HEK293T (cell line): ENCODE data around the gene CYP2B6.

Experiments
- FOXK2 ChIP-seq: fragments of 450-650 bp; IDR thresholded peaks from 2 replicates; pipeline ENCODE4 v1.6.1; 2016; ENCODE audit warnings: mild to moderate bottlenecking
- HDGF ChIP-seq: fragments of 450-650 bp; IDR thresholded peaks from 2 replicates; pipeline ENCODE4 v1.6.1; 2017; ENCODE audit warnings: antibody characterized with exemption, borderline replicate concordance
- SP1 ChIP-seq: fragments of 450-650 bp; IDR thresholded peaks from 2 replicates; pipeline ENCODE4 v1.6.1; 2017
- ZNF384 ChIP-seq: fragments of 450-650 bp; IDR thresholded peaks from 2 replicates; pipeline ENCODE4 v1.6.1; 2016

DNA sequence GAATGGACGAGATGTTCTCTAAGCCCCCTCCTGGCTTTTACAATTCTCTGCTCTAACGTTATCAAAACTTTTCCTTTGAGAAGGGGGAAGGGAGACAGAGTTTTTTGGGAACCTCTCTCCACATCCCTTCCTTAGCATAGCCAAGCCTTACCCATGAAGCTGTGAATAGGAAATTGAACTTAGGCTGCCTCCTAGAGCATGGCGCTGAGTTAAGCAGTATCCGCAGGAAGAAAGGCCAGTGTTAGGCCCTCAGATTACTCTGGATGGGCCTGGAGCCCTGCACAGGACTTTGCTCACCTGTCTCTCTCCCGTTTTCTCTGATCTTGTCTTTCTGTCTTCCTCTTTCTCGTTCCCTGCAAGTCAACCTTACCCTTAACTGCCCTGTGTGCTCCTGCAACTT is 39.6 kb downstream of the CYP2B6 start:
- no peak for TF ChIP-seq ZNF384
- TF ChIP-seq FOXK2: no peak
- no peak for TF ChIP-seq HDGF
- TF ChIP-seq SP1: no peak
